Muscle layer of colon (tissue), 2 donors: ENCODE data around the gene LAMB2.

Experiments
- H3K27ac ChIP-seq: one replicate; pipeline ENCODE4 v1.7.0; 2013; ENCODE audit warnings: low read depth, mild to moderate bottlenecking, low read length, moderate library complexity
- H3K27me3 ChIP-seq, 2 donors: one replicate each; pipeline ENCODE4 v1.7.0; 2013; ENCODE audit warnings: low read length in 2 of 2, mild to moderate bottlenecking in 2 of 2; ENCODE audit not compliant: insufficient read depth in 2 of 2, control insufficient read depth in 1 of 2
- H3K36me3 ChIP-seq: one replicate; pipeline ENCODE4 v1.7.0; 2013; ENCODE audit warnings: mild to moderate bottlenecking, low read length; ENCODE audit not compliant: insufficient read depth
- H3K4me1 ChIP-seq: one replicate; pipeline ENCODE4 v1.7.0; 2013; ENCODE audit warnings: mild to moderate bottlenecking, low read length; ENCODE audit not compliant: insufficient read depth
- H3K4me3 ChIP-seq, 2 donors: one replicate each; pipeline ENCODE4 v1.7.0; 2013; ENCODE audit warnings: low read length in 2 of 2, low read depth in 1 of 2, mild to moderate bottlenecking in 1 of 2, moderate library complexity in 1 of 2
- H3K9ac ChIP-seq: one replicate; pipeline ENCODE4 v1.7.0; 2013; ENCODE audit warnings: low read length
- H3K9me3 ChIP-seq: one replicate; pipeline ENCODE4 v1.7.0; 2013; ENCODE audit warnings: mild to moderate bottlenecking, low read length
- donor health status: abdominal sarcoma.
- donor health status: Adenocarcinoma of cecum.

LAMB2 gene

GRCh38 chr3:49119036-49119435 is 13.8 kb downstream of the LAMB2 start:
- no peak overlapping the region for H3K27ac ChIP-seq
- peaks cover 18% of the 10 kb centered on the region for H3K4me1 ChIP-seq
- H3K9me3 ChIP-seq, result no peaks in the 10 kb centered on the region
- H3K27me3 ChIP-seq, result no peaks in the 10 kb centered on the region
- H3K36me3 ChIP-seq, result peaks cover 80% of the 10 kb centered on the region
- peak overlapping the region in 1 of 2 donors; percentile 91 for H3K4me3 ChIP-seq
- H3K9ac ChIP-seq, result peak overlapping the region; percentile 97

- Histone ChIP-seq H3K36me3 (peaks cover 93% of the 10 kb centered on the region), H3K27me3 (no peaks in the 10 kb centered on the region), H3K27ac (no peak overlapping the region), H3K4me1 (no peaks in the 10 kb centered on the region), H3K9ac (no peak overlapping the region), H3K4me3 (no peak overlapping the region), H3K9me3 (no peaks in the 10 kb centered on the region)
These were observed 20.6 kb downstream of the LAMB2 start for GRCh38 chr3:49112262-49112661.

- no peak overlapping the region for H3K4me3 ChIP-seq
- H3K36me3 ChIP-seq, result peaks cover 86% of the 10 kb centered on the region
- no peak overlapping the region for H3K27ac ChIP-seq
- no peaks in the 10 kb centered on the region for H3K4me1 ChIP-seq
- H3K9me3 ChIP-seq, result no peaks in the 10 kb centered on the region
- no peak overlapping the region for H3K9ac ChIP-seq
- no peaks in the 10 kb centered on the region for H3K27me3 ChIP-seq
These were observed 21.5 kb downstream of the LAMB2 start for GRCh38 chr3:49111347-49111746.

GRCh38 chr3:49110780-49111179 is 22.1 kb downstream of the LAMB2 start:
- no peak overlapping the region for H3K4me3 ChIP-seq
- H3K4me1 ChIP-seq, result no peaks in the 10 kb centered on the region
- peaks cover 80% of the 10 kb centered on the region for H3K36me3 ChIP-seq
- H3K27ac ChIP-seq, result no peak overlapping the region
- no peaks in the 10 kb centered on the region for H3K9me3 ChIP-seq
- no peaks in the 10 kb centered on the region for H3K27me3 ChIP-seq
- no peak overlapping the region for H3K9ac ChIP-seq

GRCh38 chr3:49108346-49108745 is 24.5 kb downstream of the LAMB2 start:
- H3K9me3 ChIP-seq, result no peaks in the 10 kb centered on the region
- no peak overlapping the region for H3K9ac ChIP-seq
- H3K4me1 ChIP-seq, result peaks cover 15% of the 10 kb centered on the region
- H3K4me3 ChIP-seq, result no peak overlapping the region
- no peaks in the 10 kb centered on the region for H3K27me3 ChIP-seq
- H3K36me3 ChIP-seq, result peaks cover 60% of the 10 kb centered on the region
- H3K27ac ChIP-seq, result no peak overlapping the region

- no peaks in the 10 kb centered on the region for H3K27me3 ChIP-seq
- peaks cover 63% of the 10 kb centered on the region for H3K36me3 ChIP-seq
- peak within 1 kb of the TSS; percentile 76 for H3K9ac ChIP-seq
These were observed 28.2 kb downstream of the LAMB2 start, which contains the start of gene QARS1 for GRCh38 chr3:49104427-49105291. TSS of gene QARS1 (minus strand) at chr3:49104757. CDS start at chr3:49104733, 24 bp downstream.

GRCh38 chr3:49104052-49104426 is 28.8 kb downstream of the LAMB2 start:
- no peaks in the 10 kb centered on the region for H3K9me3 ChIP-seq
- peaks cover 63% of the 10 kb centered on the region for H3K36me3 ChIP-seq
- H3K27ac ChIP-seq, result peak overlapping the region; percentile 91
- no peaks in the 10 kb centered on the region for H3K27me3 ChIP-seq
- H3K4me1 ChIP-seq, result peaks cover 19% of the 10 kb centered on the region
- H3K4me3 ChIP-seq, result peak overlapping the region; percentile 88 to 91
- H3K9ac ChIP-seq, result peak overlapping the region; percentile 76

More at GRCh38 chr3:49104427-49105291, 28.2 kb downstream of the LAMB2 start, which contains the start of gene QARS1:
- Histone ChIP-seq H3K27ac (peak within 1 kb of the TSS; percentile 91), H3K4me1 (peaks cover 19% of the 10 kb centered on the region), H3K9me3 (no peaks in the 10 kb centered on the region), H3K4me3 (peak within 1 kb of the TSS; percentile 88 to 91)

- no peaks in the 10 kb centered on the region for H3K9me3 ChIP-seq
- H3K36me3 ChIP-seq, result peaks cover 59% of the 10 kb centered on the region
- no peak overlapping the region for H3K27ac ChIP-seq
- no peak overlapping the region for H3K9ac ChIP-seq
- H3K4me1 ChIP-seq, result peaks cover 14% of the 10 kb centered on the region
- H3K27me3 ChIP-seq, result no peaks in the 10 kb centered on the region
- no peak overlapping the region for H3K4me3 ChIP-seq
These were observed 32.7 kb downstream of the LAMB2 start for GRCh38 chr3:49100046-49100615.

GRCh38 chr3:49098910-49099630 is 33.8 kb downstream of the LAMB2 start:
- Histone ChIP-seq H3K27ac (no peak overlapping the region), H3K9me3 (no peaks in the 10 kb centered on the region), H3K4me1 (peaks cover 17% of the 10 kb centered on the region), H3K9ac (no peak overlapping the region), H3K27me3 (no peaks in the 10 kb centered on the region), H3K4me3 (no peak overlapping the region), H3K36me3 (peaks cover 59% of the 10 kb centered on the region)

- no peak overlapping the region for H3K27ac ChIP-seq
These were observed 34.4 kb downstream of the LAMB2 start for GRCh38 chr3:49098429-49098828.

More at GRCh38 chr3:49098429-49098828, 34.4 kb downstream of the LAMB2 start:
- Histone ChIP-seq H3K36me3 (peaks cover 58% of the 10 kb centered on the region), H3K4me3 (no peak overlapping the region), H3K4me1 (peaks cover 11% of the 10 kb centered on the region), H3K27me3 (no peaks in the 10 kb centered on the region), H3K9me3 (no peaks in the 10 kb centered on the region), H3K9ac (no peak overlapping the region)
